IgD-negative memory B cell (primary cell): Measurements from ENCODE around the gene PLXNB3. TPM values are rescaled to one million over a fixed set of nuclear protein-coding genes. Genes with fewer than 3 reads are reported as not detected.

ENCODE experiments used
- H3K27ac Mint-ChIP-seq, 3 donors: one replicate each; pipeline ENCODE4 v1.8.0; 2020 to 2022; ENCODE audit warnings: mild to moderate bottlenecking in 3 of 3, mixed read lengths in 3 of 3, moderate library complexity in 1 of 3
- H3K27me3 Mint-ChIP-seq: one replicate; pipeline ENCODE4 v1.8.0; 2021; ENCODE audit warnings: mixed read lengths
- H3K36me3 Mint-ChIP-seq: one replicate; pipeline ENCODE4 v1.8.0; 2020; ENCODE audit warnings: mild to moderate bottlenecking, mixed read lengths
- H3K4me1 Mint-ChIP-seq, 3 donors: one replicate each; pipeline ENCODE4 v1.8.0; 2020 to 2022; ENCODE audit warnings: mixed read lengths in 3 of 3, mild to moderate bottlenecking in 1 of 3
- H3K4me3 Mint-ChIP-seq, 4 donors: one replicate each; pipeline ENCODE4 v1.8.0; 2020 to 2022; ENCODE audit warnings: mild to moderate bottlenecking in 4 of 4, mixed read lengths in 4 of 4, moderate library complexity in 3 of 4
- H3K9me3 Mint-ChIP-seq, 3 donors: one replicate each; pipeline ENCODE4 v1.8.0; 2020 to 2021; ENCODE audit warnings: mixed read lengths in 3 of 3, mild to moderate bottlenecking in 1 of 3
- polyA plus RNA-seq: library from polyadenylated mRNA; unstranded; fragments of 300-500 nt; fragmentation: Illumina TruSeq; gene quantifications from one replicate; pipeline ENCODE4 v1.2.3, GENCODE V29; 2021

The PLXNB3 gene
- polyA plus RNA-seq, 1 donor from 2014 or later = not detected

GRCh38 chrX:153771415-153772315, 7.6 kb downstream of the PLXNB3 start:
- Mint-ChIP-seq H3K27ac (no peak overlapping the region), H3K4me3 (no peak overlapping the region), H3K9me3 (no peaks in the 10 kb centered on the region), H3K4me1 (peaks cover 0 to 2% (median 0%) of the 10 kb centered on the region in 3 donors), H3K36me3 (no peaks in the 10 kb centered on the region), H3K27me3 (peaks cover 1% of the 10 kb centered on the region)

- Mint-ChIP-seq H3K4me1 (peaks cover 0 to 2% (median 0%) of the 10 kb centered on the region in 3 donors), H3K27ac (no peak overlapping the region), H3K4me3 (no peak overlapping the region)
Observed at GRCh38 chrX:153772316-153773217, 8.5 kb downstream of the PLXNB3 start.

GRCh38 chrX:153773218-153773611, 9.2 kb downstream of the PLXNB3 start:
- H3K4me3 Mint-ChIP-seq = no peak overlapping the region
- H3K4me1 Mint-ChIP-seq = peaks cover 0 to 2% (median 0%) of the 10 kb centered on the region in 3 donors
- H3K9me3 Mint-ChIP-seq = no peaks in the 10 kb centered on the region
- no peak overlapping the region for H3K27ac Mint-ChIP-seq
- H3K36me3 Mint-ChIP-seq = no peaks in the 10 kb centered on the region
- peaks cover 1% of the 10 kb centered on the region for H3K27me3 Mint-ChIP-seq

More at GRCh38 chrX:153772316-153773217, 8.5 kb downstream of the PLXNB3 start:
- H3K36me3 Mint-ChIP-seq = no peaks in the 10 kb centered on the region
- peaks cover 1% of the 10 kb centered on the region for H3K27me3 Mint-ChIP-seq
- no peaks in the 10 kb centered on the region for H3K9me3 Mint-ChIP-seq

GRCh38 chrX:153773741-153774575, 9.9 kb downstream of the PLXNB3 start:
- H3K4me3 Mint-ChIP-seq = no peak overlapping the region
- peaks cover 1% of the 10 kb centered on the region for H3K27me3 Mint-ChIP-seq
- H3K36me3 Mint-ChIP-seq = no peaks in the 10 kb centered on the region
- no peaks in the 10 kb centered on the region for H3K9me3 Mint-ChIP-seq
- no peak overlapping the region for H3K27ac Mint-ChIP-seq
- peaks cover 0 to 2% (median 0%) of the 10 kb centered on the region in 3 donors for H3K4me1 Mint-ChIP-seq

- Mint-ChIP-seq H3K27me3 (peaks cover 2% of the 10 kb centered on the region), H3K4me3 (no peak overlapping the region)
Observed at GRCh38 chrX:153774576-153775292, 10.7 kb downstream of the PLXNB3 start.

GRCh38 chrX:153775293-153776119, 11.5 kb downstream of the PLXNB3 start:
- Mint-ChIP-seq H3K4me1 (peaks cover 0 to 2% (median 0%) of the 10 kb centered on the region in 3 donors), H3K36me3 (no peaks in the 10 kb centered on the region), H3K9me3 (no peaks in the 10 kb centered on the region), H3K27me3 (peaks cover 8% of the 10 kb centered on the region), H3K4me3 (no peak overlapping the region), H3K27ac (no peak overlapping the region)

More at GRCh38 chrX:153774576-153775292, 10.7 kb downstream of the PLXNB3 start:
- peaks cover 0 to 2% (median 0%) of the 10 kb centered on the region in 3 donors for H3K4me1 Mint-ChIP-seq
- H3K27ac Mint-ChIP-seq = no peak overlapping the region
- H3K9me3 Mint-ChIP-seq = no peaks in the 10 kb centered on the region
- H3K36me3 Mint-ChIP-seq = no peaks in the 10 kb centered on the region

- Mint-ChIP-seq H3K36me3 (no peaks in the 10 kb centered on the region), H3K4me3 (no peak overlapping the region), H3K4me1 (peaks cover 0 to 2% (median 0%) of the 10 kb centered on the region in 3 donors), H3K27me3 (peaks cover 8% of the 10 kb centered on the region), H3K9me3 (no peaks in the 10 kb centered on the region), H3K27ac (no peak overlapping the region)
Observed at GRCh38 chrX:153776120-153776599, 12.1 kb downstream of the PLXNB3 start.

GRCh38 chrX:153776611-153777045, 12.6 kb downstream of the PLXNB3 start:
- Mint-ChIP-seq H3K4me1 (peaks cover 0 to 2% (median 0%) of the 10 kb centered on the region in 3 donors), H3K9me3 (no peaks in the 10 kb centered on the region)

GRCh38 chrX:153777261-153778090, 13.4 kb downstream of the PLXNB3 start:
- H3K9me3 Mint-ChIP-seq = no peaks in the 10 kb centered on the region
- no peak overlapping the region for H3K27ac Mint-ChIP-seq
- H3K27me3 Mint-ChIP-seq = peaks cover 8% of the 10 kb centered on the region
- peaks cover 0 to 2% (median 0%) of the 10 kb centered on the region in 3 donors for H3K4me1 Mint-ChIP-seq
- no peaks in the 10 kb centered on the region for H3K36me3 Mint-ChIP-seq
- no peak overlapping the region for H3K4me3 Mint-ChIP-seq

More at GRCh38 chrX:153776611-153777045, 12.6 kb downstream of the PLXNB3 start:
- Mint-ChIP-seq H3K27ac (no peak overlapping the region), H3K36me3 (no peaks in the 10 kb centered on the region), H3K27me3 (peaks cover 8% of the 10 kb centered on the region), H3K4me3 (no peak overlapping the region)

GRCh38 chrX:153778181-153778580, 14.1 kb downstream of the PLXNB3 start:
- H3K36me3 Mint-ChIP-seq = no peaks in the 10 kb centered on the region
- no peak overlapping the region for H3K27ac Mint-ChIP-seq
- H3K9me3 Mint-ChIP-seq = no peaks in the 10 kb centered on the region
- peaks cover 8% of the 10 kb centered on the region for H3K27me3 Mint-ChIP-seq
- no peak overlapping the region for H3K4me3 Mint-ChIP-seq
- peaks cover 0 to 2% (median 0%) of the 10 kb centered on the region in 3 donors for H3K4me1 Mint-ChIP-seq

GRCh38 chrX:153778684-153779101, 14.6 kb downstream of the PLXNB3 start:
- no peak overlapping the region for H3K4me3 Mint-ChIP-seq
- H3K4me1 Mint-ChIP-seq = peaks cover 0 to 2% (median 0%) of the 10 kb centered on the region in 3 donors
- no peaks in the 10 kb centered on the region for H3K36me3 Mint-ChIP-seq
- H3K9me3 Mint-ChIP-seq = no peaks in the 10 kb centered on the region
- H3K27ac Mint-ChIP-seq = no peak overlapping the region
- H3K27me3 Mint-ChIP-seq = peaks cover 8% of the 10 kb centered on the region
